Activated T-cell treated with anti-CD3 and anti-CD28 coated beads, Interleukin-2, amount 50 U/mL, for 72 hours (primary cell): Measurements from ENCODE around the gene LRPPRC. TPM values are rescaled to one million over a fixed set of nuclear protein-coding genes. Genes with fewer than 3 reads are reported as not detected.

Experiments used
- ATAC-seq, 2 donors: fragments of 150-1000 bp; cut with Tn5 transposase; replicated peaks in 1 of 2; 2 replicates each; pipeline ENCODE4 v1.10.0; 2021; ENCODE audit warnings: moderate library complexity in 2 of 2, mild to moderate bottlenecking in 1 of 2
- DNase-seq, 2 donors: peaks; one replicate each; pipeline ENCODE4 v3.0.0; 2021 to 2022; ENCODE audit warnings: mixed read lengths in 1 of 2
- H3K27ac Mint-ChIP-seq: one replicate; pipeline ENCODE4 v1.8.0; 2022; ENCODE audit warnings: mild to moderate bottlenecking, moderate library complexity, mixed read lengths
- H3K27me3 Mint-ChIP-seq: one replicate; pipeline ENCODE4 v1.8.0; 2022; ENCODE audit warnings: low read depth, mixed read lengths
- H3K36me3 Mint-ChIP-seq, 2 donors: one replicate each; pipeline ENCODE4 v1.8.0; 2022; ENCODE audit warnings: mixed read lengths in 2 of 2, mild to moderate bottlenecking in 1 of 2; ENCODE audit not compliant: insufficient read depth in 2 of 2
- H3K4me1 Mint-ChIP-seq: one replicate; pipeline ENCODE4 v1.8.0; 2022; ENCODE audit warnings: low read depth, mixed read lengths
- H3K4me3 Mint-ChIP-seq, 2 donors: one replicate each; pipeline ENCODE4 v1.8.0; 2022; ENCODE audit warnings: mild to moderate bottlenecking in 2 of 2, mixed read lengths in 2 of 2, moderate library complexity in 2 of 2
- H3K9me3 Mint-ChIP-seq, 2 donors: one replicate each; pipeline ENCODE4 v1.8.0; 2022; ENCODE audit warnings: mixed read lengths in 2 of 2
- total RNA-seq, 2 donors: library from RNA; stranded (reverse); gene quantifications; one replicate each; pipeline ENCODE4 v1.2.3, GENCODE V29; 2022

The LRPPRC gene
- total RNA-seq, 2 donors from 2014 or later: 121 to 149 TPM

DNA sequence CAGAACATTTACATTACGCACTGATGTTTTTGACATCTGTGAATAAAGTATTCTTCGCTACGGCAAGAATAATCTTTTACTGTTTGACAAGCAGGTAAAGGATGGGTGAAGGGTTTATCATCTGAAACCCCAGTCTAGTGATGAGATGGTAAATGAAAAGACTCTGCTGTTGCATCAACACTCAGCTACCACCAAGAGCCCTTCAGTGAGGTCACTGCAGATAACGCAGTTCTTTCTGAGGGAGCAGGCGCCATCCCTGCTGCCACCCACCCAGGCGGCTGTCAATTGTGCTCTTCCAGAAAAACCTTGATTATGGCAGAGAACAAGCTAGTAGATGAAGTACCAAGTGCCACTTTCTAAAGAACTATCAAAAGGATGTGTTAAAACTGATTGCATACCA lies 98.3 kb downstream of the LRPPRC start:
- Mint-ChIP-seq H3K36me3 (peaks cover 4 to 33% of the 10 kb centered on the region in 2 donors), H3K27ac (no peak overlapping the region), H3K4me1 (no peaks in the 10 kb centered on the region), H3K4me3 (no peak overlapping the region), H3K9me3 (no peaks in the 10 kb centered on the region), H3K27me3 (no peaks in the 10 kb centered on the region)
- ATAC-seq: no peak
- DNase-seq: no peak

DNA sequence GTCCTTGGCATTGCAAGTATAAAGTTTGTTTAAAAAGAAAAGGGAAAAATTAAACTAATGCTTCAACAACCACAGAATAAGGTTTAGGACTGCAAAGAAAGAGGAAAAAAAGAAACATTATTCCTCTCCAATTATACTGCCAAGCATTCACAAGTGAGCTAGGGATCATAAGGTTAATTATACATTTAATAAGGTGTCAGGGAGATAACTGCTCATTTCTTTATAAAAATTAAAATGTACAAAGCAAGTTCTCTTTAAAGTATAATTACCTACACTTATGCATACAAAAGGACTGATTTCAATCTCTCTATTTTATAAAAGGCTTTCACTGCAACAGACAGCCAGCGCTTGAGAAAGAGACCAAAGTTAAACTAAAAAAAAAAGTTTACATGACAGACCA lies 98.9 kb downstream of the LRPPRC start:
- Mint-ChIP-seq H3K9me3 (no peaks in the 10 kb centered on the region), H3K4me1 (no peaks in the 10 kb centered on the region), H3K27me3 (no peaks in the 10 kb centered on the region), H3K4me3 (no peak overlapping the region), H3K36me3 (peaks cover 4 to 33% of the 10 kb centered on the region in 2 donors), H3K27ac (no peak overlapping the region)
- no peak for DNase-seq
- no peak for ATAC-seq

DNA sequence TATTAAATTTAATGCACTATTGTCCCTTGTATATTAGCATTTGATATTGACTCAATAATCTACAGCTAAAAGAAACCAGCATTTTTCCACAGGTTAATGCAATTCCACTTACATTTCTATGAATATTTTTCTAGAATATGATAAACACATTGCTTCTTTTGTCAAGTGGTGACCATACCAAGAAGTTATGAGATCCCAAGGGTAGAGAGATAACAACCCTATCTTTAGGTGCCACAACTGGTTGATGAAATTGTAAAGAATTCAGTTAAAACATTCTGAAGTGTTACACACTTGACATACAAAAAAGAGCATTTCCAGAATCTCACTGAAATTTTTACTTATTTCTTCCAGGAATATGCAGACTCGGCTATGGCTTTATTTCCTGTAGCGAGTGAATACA lies 101.0 kb downstream of the LRPPRC start:
- Mint-ChIP-seq H3K36me3 (peaks cover 1 to 44% of the 10 kb centered on the region in 2 donors), H3K4me1 (no peaks in the 10 kb centered on the region), H3K27me3 (no peaks in the 10 kb centered on the region), H3K4me3 (no peak overlapping the region), H3K9me3 (no peaks in the 10 kb centered on the region), H3K27ac (no peak overlapping the region)
- DNase-seq (no peak), ATAC-seq (no peak)

DNA sequence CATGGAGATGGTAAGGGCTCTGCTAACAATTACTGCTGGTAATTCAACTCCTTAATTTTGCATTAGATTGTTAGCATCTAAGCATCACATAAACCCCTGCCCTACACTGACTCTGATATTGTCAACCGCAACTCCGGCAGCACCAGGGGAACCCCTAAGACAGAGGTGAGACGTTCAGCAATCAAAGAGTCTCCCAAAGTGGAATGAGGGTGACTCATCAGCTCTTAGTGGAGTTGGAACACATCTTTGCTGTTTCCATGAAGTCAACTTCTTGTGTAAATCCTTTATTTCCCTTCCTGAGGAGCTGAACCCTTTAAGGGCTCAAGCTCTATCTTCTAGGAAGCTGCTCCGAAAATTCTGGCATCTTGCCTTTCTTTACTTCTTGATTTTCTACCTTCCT lies 104.9 kb downstream of the LRPPRC start:
- Mint-ChIP-seq H3K4me3 (no peak overlapping the region), H3K36me3 (peaks cover 13 to 51% of the 10 kb centered on the region in 2 donors), H3K9me3 (no peaks in the 10 kb centered on the region), H3K4me1 (peaks cover 14% of the 10 kb centered on the region), H3K27me3 (no peaks in the 10 kb centered on the region), H3K27ac (no peak overlapping the region)
- DNase-seq: no peak
- no peak for ATAC-seq

DNA sequence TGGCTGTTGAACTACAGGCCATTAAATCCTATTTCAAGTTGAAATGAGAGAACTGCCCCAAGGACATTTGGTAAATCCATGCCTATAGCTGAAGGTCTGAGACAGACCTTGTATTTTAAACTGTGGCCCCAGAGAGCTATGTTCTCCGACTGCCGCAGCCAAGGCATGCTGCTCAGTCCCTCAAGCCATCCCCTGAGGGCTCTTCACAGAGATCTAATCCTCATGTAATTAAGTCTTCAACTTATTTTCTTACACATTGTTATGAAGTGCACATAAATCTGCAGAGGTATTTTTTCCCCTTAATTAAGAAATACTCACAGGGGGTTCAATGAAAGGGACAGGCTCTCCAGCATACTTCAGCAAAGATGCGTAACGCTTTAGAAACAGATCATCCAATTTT lies 106.4 kb downstream of the LRPPRC start:
- no peak for DNase-seq
- Mint-ChIP-seq H3K27ac (peak overlapping the region; percentile 65), H3K4me3 (no peak overlapping the region), H3K4me1 (peaks cover 14% of the 10 kb centered on the region), H3K27me3 (no peaks in the 10 kb centered on the region), H3K36me3 (peaks cover 13 to 50% of the 10 kb centered on the region in 2 donors), H3K9me3 (no peaks in the 10 kb centered on the region)
- no peak for ATAC-seq

DNA sequence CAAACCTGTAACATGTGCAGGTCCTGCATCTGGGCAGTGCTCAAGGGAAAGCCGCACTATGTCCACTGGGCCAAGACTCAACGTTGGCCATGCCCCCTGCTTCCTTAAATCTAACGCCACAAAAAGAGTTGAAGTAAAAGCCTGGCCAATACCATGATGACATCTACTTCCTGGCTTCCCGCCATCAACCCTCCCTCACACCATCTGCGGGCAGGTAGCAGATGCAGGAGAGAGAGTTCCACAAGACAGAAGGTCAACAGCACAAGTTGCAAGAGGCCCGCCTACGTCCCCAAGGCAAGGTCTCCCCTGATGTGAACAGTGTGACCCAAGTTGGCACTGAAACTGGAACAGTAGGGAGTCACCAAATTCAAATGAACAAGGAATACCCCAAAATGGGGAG lies 108.6 kb downstream of the LRPPRC start:
- ATAC-seq (no peak), DNase-seq (no peak)
- Mint-ChIP-seq H3K36me3 (peaks cover 11 to 42% of the 10 kb centered on the region in 2 donors), H3K9me3 (no peaks in the 10 kb centered on the region), H3K27ac (no peak overlapping the region), H3K4me3 (no peak overlapping the region), H3K4me1 (peaks cover 14% of the 10 kb centered on the region), H3K27me3 (no peaks in the 10 kb centered on the region)

DNA sequence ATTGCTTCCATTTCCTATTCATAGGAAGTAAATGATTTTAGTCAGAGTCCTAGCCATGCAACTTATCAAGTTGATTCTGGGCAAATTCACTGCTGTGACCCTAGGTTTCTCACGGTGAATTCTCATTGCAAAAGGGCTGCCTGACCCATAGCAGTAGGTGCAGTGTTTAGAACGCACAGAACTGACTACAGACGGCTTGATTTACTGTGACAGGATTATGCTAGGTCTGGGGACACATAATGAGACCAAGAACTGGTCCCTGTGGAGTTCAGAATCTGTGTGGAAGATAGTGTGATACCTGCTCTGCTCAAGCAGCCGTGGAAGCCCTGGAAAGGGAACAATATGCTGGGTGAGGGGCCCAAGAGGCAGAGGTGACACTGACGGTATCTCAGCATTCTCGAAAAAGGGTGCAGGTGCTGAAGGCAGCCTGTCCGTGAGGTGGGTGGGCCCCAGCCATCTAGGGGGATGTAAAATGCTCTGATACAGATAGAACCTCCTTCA lies 110.6 kb downstream of the LRPPRC start:
- no peak for ATAC-seq
- H3K4me1 Mint-ChIP-seq: peaks cover 14% of the 10 kb centered on the region
- H3K4me3 Mint-ChIP-seq: no peak overlapping the region
- no peak for DNase-seq
- no peaks in the 10 kb centered on the region for H3K9me3 Mint-ChIP-seq
- H3K36me3 Mint-ChIP-seq: peaks cover 11 to 35% of the 10 kb centered on the region in 2 donors
- no peaks in the 10 kb centered on the region for H3K27me3 Mint-ChIP-seq
- no peak overlapping the region for H3K27ac Mint-ChIP-seq

DNA sequence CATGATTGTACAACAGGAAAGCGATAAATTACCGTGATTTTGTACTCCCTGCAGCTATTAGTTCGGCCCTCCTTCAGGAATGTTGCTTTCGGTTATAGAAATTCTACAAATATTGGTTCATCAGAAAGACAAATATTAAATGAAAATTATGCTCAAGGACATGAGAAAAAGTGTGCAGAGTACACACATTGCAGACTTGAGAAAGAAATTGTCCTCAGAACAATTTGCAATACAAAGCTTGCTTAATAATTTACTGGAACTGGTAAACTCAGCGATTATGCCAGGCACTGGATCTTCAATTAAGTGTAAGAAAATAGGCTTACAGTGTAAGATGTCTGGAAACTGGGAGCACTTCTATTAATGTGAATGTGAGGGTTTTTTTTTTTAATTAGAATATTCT lies 111.1 kb downstream of the LRPPRC start:
- H3K27me3 Mint-ChIP-seq: no peaks in the 10 kb centered on the region

DNA sequence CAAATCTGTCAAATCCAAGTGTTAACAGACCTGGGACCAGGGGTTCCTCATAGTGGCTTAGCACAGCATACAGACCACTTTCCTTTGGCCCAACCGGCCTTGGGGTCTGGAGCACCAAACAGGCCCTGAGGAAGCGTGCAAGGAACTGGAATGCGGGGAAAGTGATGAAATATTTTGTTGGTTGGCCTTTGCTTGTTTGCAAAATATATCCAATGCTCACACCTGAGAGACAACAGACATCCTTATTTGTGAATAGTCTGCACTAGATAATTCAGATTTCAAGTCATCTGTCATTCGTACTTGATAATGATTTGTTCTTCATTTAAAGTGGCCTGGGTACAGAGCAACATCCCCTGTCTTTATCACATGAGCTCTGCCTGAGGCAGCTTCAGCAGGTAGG lies 113.5 kb downstream of the LRPPRC start:
- Mint-ChIP-seq H3K4me1 (peaks cover 22% of the 10 kb centered on the region), H3K9me3 (no peaks in the 10 kb centered on the region), H3K4me3 (no peak overlapping the region), H3K36me3 (peaks cover 6 to 11% of the 10 kb centered on the region in 2 donors), H3K27ac (no peak overlapping the region), H3K27me3 (no peaks in the 10 kb centered on the region)
- DNase-seq (no peak), ATAC-seq (no peak)

More for the DNA sequence above, 111.1 kb downstream of the LRPPRC start:
- Mint-ChIP-seq H3K9me3 (no peaks in the 10 kb centered on the region), H3K4me1 (peaks cover 14% of the 10 kb centered on the region), H3K36me3 (peaks cover 11 to 31% of the 10 kb centered on the region in 2 donors), H3K4me3 (no peak overlapping the region), H3K27ac (no peak overlapping the region)
- ATAC-seq: no peak
- no peak for DNase-seq

DNA sequence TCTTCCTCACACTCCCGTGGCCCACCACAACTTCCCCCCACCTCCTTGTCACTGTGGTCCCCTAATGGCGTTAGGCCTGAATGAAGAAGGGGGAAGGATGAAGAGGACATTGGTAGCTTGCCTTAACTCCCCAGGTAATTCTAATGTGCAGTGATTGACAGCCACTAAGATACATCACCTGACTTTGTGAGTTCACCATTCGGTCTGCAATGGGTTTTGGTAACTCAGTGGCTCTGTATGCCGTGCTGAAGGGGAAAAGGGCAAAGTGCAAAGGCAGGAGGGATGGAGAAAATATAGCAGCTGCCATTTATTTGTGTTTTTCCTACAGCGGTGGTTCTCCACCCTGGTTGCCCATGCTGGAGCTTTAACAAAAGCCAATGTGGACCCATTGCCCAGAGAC lies 114.8 kb downstream of the LRPPRC start:
- DNase-seq: no peak
- Mint-ChIP-seq H3K4me3 (no peak overlapping the region), H3K27ac (no peak overlapping the region), H3K36me3 (peaks cover 0 to 4% of the 10 kb centered on the region in 2 donors), H3K9me3 (no peaks in the 10 kb centered on the region), H3K4me1 (peaks cover 13% of the 10 kb centered on the region), H3K27me3 (peaks cover 14% of the 10 kb centered on the region)
- ATAC-seq: no peak

DNA sequence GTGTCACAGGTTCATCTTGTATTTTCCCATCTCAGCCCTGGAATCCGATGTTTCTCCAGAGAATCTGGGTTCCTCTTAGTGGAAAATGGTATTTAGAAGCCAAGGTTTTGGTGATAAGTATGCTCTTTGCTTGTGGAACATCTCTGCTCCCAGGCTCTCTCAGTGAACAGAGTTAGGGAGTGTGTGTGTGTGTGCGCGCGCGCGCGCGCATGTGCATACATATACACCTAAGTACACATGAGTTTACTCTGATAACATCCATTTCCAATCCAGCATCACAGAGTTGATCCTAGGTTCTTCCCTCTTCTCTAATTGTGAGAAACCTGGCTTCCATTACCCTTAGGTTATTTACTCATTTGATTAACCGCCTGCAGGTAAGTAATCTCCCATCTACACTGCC lies 115.3 kb downstream of the LRPPRC start:
- peaks cover 0 to 4% of the 10 kb centered on the region in 2 donors for H3K36me3 Mint-ChIP-seq
- peaks cover 18% of the 10 kb centered on the region for H3K27me3 Mint-ChIP-seq
- ATAC-seq: no peak

DNA sequence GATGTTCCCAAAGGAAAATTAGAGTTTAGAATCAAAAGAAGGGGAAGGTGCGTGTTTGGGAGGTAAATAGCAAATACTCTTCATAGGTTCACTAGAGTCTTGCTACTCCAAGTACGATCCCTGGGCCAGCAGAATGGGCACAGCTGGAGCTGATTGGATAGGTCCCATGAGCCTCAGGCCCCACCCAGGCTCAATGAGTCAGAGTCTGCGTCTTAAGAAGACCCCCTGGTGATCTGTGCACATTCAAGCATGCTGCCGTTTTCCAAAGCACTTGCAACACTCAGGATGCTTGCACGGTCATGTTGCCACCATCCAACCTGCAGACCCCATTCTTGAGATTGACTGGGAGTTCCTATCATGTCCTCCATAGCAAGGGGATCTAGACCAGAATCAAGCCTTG lies 116.5 kb downstream of the LRPPRC start:
- DNase-seq (no peak), ATAC-seq (no peak)
- Mint-ChIP-seq H3K36me3 (no peaks in the 10 kb centered on the region), H3K27ac (no peak overlapping the region), H3K9me3 (no peaks in the 10 kb centered on the region), H3K4me1 (peaks cover 13% of the 10 kb centered on the region), H3K4me3 (no peak overlapping the region), H3K27me3 (peaks cover 20% of the 10 kb centered on the region)

More for the DNA sequence above, 115.3 kb downstream of the LRPPRC start:
- Mint-ChIP-seq H3K4me1 (peaks cover 13% of the 10 kb centered on the region), H3K27ac (no peak overlapping the region), H3K4me3 (no peak overlapping the region), H3K9me3 (no peaks in the 10 kb centered on the region)
- no peak for DNase-seq

DNA sequence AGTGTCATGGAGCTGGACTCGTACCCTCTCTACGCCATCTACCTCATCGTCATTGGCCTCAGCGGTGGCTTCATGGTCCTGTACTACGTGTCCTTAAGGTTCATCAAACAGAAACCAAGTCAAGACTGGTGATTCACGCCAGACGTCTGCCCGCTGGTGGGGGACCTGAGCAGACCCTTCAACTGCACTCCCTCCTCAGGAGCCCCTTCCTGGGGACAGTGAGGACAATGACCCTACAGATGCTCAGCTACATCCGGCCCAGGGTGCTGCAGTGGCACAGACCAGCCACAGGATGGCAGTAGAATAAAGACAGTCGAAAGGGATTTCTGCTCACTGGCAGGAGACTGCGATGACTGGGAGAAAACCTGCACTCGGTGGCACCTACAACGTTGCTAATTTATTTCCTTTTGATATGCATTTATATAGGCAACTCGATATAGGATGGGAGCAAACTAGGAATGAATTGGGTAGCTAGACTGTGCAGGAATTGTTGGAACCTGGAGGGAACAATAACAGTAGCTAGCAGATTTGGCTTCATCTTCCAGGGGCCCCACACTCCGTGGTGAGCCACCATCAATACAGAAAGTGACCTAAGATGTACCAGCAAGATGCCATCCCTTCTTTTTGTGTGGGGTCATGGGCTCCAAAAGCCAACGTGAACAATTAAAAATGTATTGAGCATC lies 117.9 kb downstream of the LRPPRC start:
- Mint-ChIP-seq H3K4me3 (peak overlapping the region in 1 of 2 donors; percentile 51), H3K4me1 (peaks cover 13% of the 10 kb centered on the region), H3K27me3 (peaks cover 33% of the 10 kb centered on the region), H3K36me3 (no peaks in the 10 kb centered on the region), H3K9me3 (no peaks in the 10 kb centered on the region), H3K27ac (no peak overlapping the region)
- ATAC-seq: peak; percentile 80 to 81
- peak; percentile 74 to 79 for DNase-seq
